Neural cell (in vitro differentiated cells): Measurements from ENCODE around the gene DCDC2.

Experiments used
- MXI1 ChIP-seq: fragments of 450-650 bp; conservative IDR thresholded peaks from 2 replicates; pipeline ENCODE4 v1.6.1; 2014; ENCODE audit warnings: antibody characterized with exemption, mild to moderate bottlenecking; ENCODE audit not compliant: poor library complexity, severe bottlenecking
- POLR2AphosphoS5 ChIP-seq: IDR thresholded peaks from 2 replicates; pipeline ENCODE4 v1.6.1; 2012
- SMC3 ChIP-seq: fragments of 450-650 bp; conservative IDR thresholded peaks from 2 replicates; pipeline ENCODE4 v1.6.1; 2014; ENCODE audit warnings: antibody characterized with exemption, mild to moderate bottlenecking, moderate library complexity; ENCODE audit not compliant: poor library complexity

GRCh38 chr6:24249926-24250325 is 107.9 kb downstream of the DCDC2 start:
- TF ChIP-seq POLR2AphosphoS5 (no peak), MXI1 (no peak), SMC3 (no peak)
